ENCODE results near the gene ITPR2.

ITPR2 gene

GRCh38 chr12:26488351-26488750 is 344.6 kb downstream of the ITPR2 start:
- TF ChIP-seq CTCF (IDR thresholded peaks at IDR 0.05; ENCODE audit: insufficient read depth, low read length, poor library complexity, severe bottlenecking), result no peak
- Histone ChIP-seq H3K27me3 (replicated peaks; ENCODE audit: control insufficient read depth, insufficient read depth, low read length) (no peaks in the 10 kb centered on the region), H3K4me3 (replicated peaks; ENCODE audit: low read depth, low read length) (no peak overlapping the region), H3K36me3 (ENCODE audit: control insufficient read depth, insufficient read depth, low read length) (peaks cover 6% of the 10 kb centered on the region)
- no peak for DNase-seq (ENCODE audit: extremely low read depth, insufficient read length)

GRCh38 chr12:26473291-26473690 is 359.7 kb downstream of the ITPR2 start:
- DNase-seq (ENCODE audit: extremely low read depth, insufficient read length), result peak; percentile 62
- TF ChIP-seq CTCF (IDR thresholded peaks at IDR 0.05; ENCODE audit: insufficient read depth, low read length, poor library complexity, severe bottlenecking), result no peak
- no peaks in the 10 kb centered on the region for H3K27me3 ChIP-seq (replicated peaks; ENCODE audit: control insufficient read depth, insufficient read depth, low read length)
- no peak overlapping the region for H3K4me3 ChIP-seq (replicated peaks; ENCODE audit: low read depth, low read length)
- peaks cover 4% of the 10 kb centered on the region for H3K36me3 ChIP-seq (ENCODE audit: control insufficient read depth, insufficient read depth, low read length)

- DNase-seq (ENCODE audit: extremely low read depth, insufficient read length), result peak; percentile 62
- TF ChIP-seq CTCF (IDR thresholded peaks at IDR 0.05; ENCODE audit: insufficient read depth, low read length, poor library complexity, severe bottlenecking), result no peak
- Histone ChIP-seq H3K36me3 (ENCODE audit: control insufficient read depth, insufficient read depth, low read length) (peaks cover 4% of the 10 kb centered on the region), H3K4me3 (replicated peaks; ENCODE audit: low read depth, low read length) (no peak overlapping the region), H3K27me3 (replicated peaks; ENCODE audit: control insufficient read depth, insufficient read depth, low read length) (no peaks in the 10 kb centered on the region)
Observed at GRCh38 chr12:26471560-26471959, 361.4 kb downstream of the ITPR2 start.

- no peak for TF ChIP-seq CTCF (IDR thresholded peaks at IDR 0.05; ENCODE audit: insufficient read depth, low read length, poor library complexity, severe bottlenecking)
- H3K36me3 ChIP-seq (ENCODE audit: control insufficient read depth, insufficient read depth, low read length), result peaks cover 3% of the 10 kb centered on the region
- DNase-seq (ENCODE audit: extremely low read depth, insufficient read length), result no peak
- no peak overlapping the region for H3K4me3 ChIP-seq (replicated peaks; ENCODE audit: low read depth, low read length)
- H3K27me3 ChIP-seq (replicated peaks; ENCODE audit: control insufficient read depth, insufficient read depth, low read length), result no peaks in the 10 kb centered on the region
Observed at GRCh38 chr12:26469421-26470180, 363.4 kb downstream of the ITPR2 start.

- no peak overlapping the region for H3K4me3 ChIP-seq (replicated peaks; ENCODE audit: low read depth, low read length)
- TF ChIP-seq CTCF (IDR thresholded peaks at IDR 0.05; ENCODE audit: insufficient read depth, low read length, poor library complexity, severe bottlenecking), result no peak
- H3K36me3 ChIP-seq (ENCODE audit: control insufficient read depth, insufficient read depth, low read length), result peaks cover 3% of the 10 kb centered on the region
- no peak for DNase-seq (ENCODE audit: extremely low read depth, insufficient read length)
- no peaks in the 10 kb centered on the region for H3K27me3 ChIP-seq (replicated peaks; ENCODE audit: control insufficient read depth, insufficient read depth, low read length)
Observed at GRCh38 chr12:26467351-26467750, 365.6 kb downstream of the ITPR2 start.
